Measurements from ENCODE around the gene CCL16. TPM values are rescaled to one million over a fixed set of nuclear protein-coding genes. Genes with fewer than 3 reads are reported as not detected.

CCL16 gene
- total RNA-seq, 5 donors from 2014 or later (not counting 1 experiment from before 2014, with no cell fraction given): not detected

GRCh38 chr17:35927714-35928113 lies 53.6 kb downstream of the CCL16 start:
- H3K9me3 Mint-ChIP-seq: no peaks in the 10 kb centered on the region
- Histone ChIP-seq H3K27me3 (replicated peaks in 1 of 2; ENCODE audit: control insufficient read depth in 2 of 2, extremely low read depth in 1 of 2, insufficient read depth in 2 of 2, low read length in 1 of 2) (peaks cover 0 to 4% of the 10 kb centered on the region in 2 experiments), H3K36me3 (ENCODE audit: control insufficient read depth in 2 of 2, extremely low read depth in 1 of 2, insufficient read depth in 1 of 2, low read length in 1 of 2) (no peaks in the 10 kb centered on the region), H3K4me3 (ENCODE audit: control insufficient read depth in 1 of 2, extremely low read depth in 1 of 2, low read length in 1 of 2) (no peak overlapping the region), H3K27ac (ENCODE audit: low read length) (no peak overlapping the region), H3K9me3 (no peaks in the 10 kb centered on the region), H3K4me1 (ENCODE audit: control insufficient read depth in 1 of 2, extremely low read depth in 1 of 2, insufficient read depth in 2 of 2, low read length in 2 of 2) (peaks cover 9 to 24% of the 10 kb centered on the region in 2 experiments)
- H3K36me3 Mint-ChIP-seq: no peaks in the 10 kb centered on the region
- POLR2A ChIA-PET: no interaction called here
- peaks cover 12 to 17% (median 16%) of the 10 kb centered on the region in 3 donors for H3K4me1 Mint-ChIP-seq
- ATAC-seq (replicated peaks in 1 of 4): no peak
- H3K4me3 Mint-ChIP-seq: no peak overlapping the region
- CTCF ChIA-PET: no interaction called here
- no peaks in the 10 kb centered on the region for H3K27me3 Mint-ChIP-seq
- no peak overlapping the region for H3K27ac Mint-ChIP-seq
- DNase-seq: no peak

Other genes starting within 250 kb of the CCL16 start
- under 1 TPM; 0.38 to 0.56 (median 0.39) TPM for gene RASL10B, start 249.9 kb downstream of the CCL16 start, total RNA-seq
- gene GAS2L2, start 228.3 kb downstream of the CCL16 start, total RNA-seq: under 1 TPM in 4 of 5 donors, not detected in 1; 0.07 to 0.26 (median 0.21) TPM
- not detected for gene C17orf50, start 220.6 kb downstream of the CCL16 start, total RNA-seq
- 10 to 100 TPM in 2 of 5 donors, 1 to 10 TPM in 3; 3.4 to 11.4 (median 6.9) TPM for gene MMP28, start 185.9 kb downstream of the CCL16 start, total RNA-seq
- 100 to 1,000 TPM; 186 to 228 (median 201) TPM for gene TAF15, start 172.0 kb downstream of the CCL16 start, total RNA-seq
- gene HEATR9, start 112.6 kb downstream of the CCL16 start, total RNA-seq: 1 to 10 TPM in 4 of 5 donors, under 1 TPM in 1; 0.90 to 4.1 (median 1.5) TPM
- 100 to 1,000 TPM; 124 to 557 (median 298) TPM for gene CCL5, start 101.1 kb downstream of the CCL16 start, total RNA-seq
- 1 to 10 TPM in 2 of 5 donors, under 1 TPM in 3; 0.40 to 1.5 (median 0.83) TPM for gene RDM1, start 50.7 kb downstream of the CCL16 start, total RNA-seq
- not detected for gene LYZL6, start 37.8 kb downstream of the CCL16 start, total RNA-seq
- gene CCL14, start 5.2 kb upstream of the CCL16 start, total RNA-seq: not detected
- not detected for gene CCL15, start 20.1 kb upstream of the CCL16 start, total RNA-seq
- gene CCL23, start 36.5 kb upstream of the CCL16 start, total RNA-seq: not detected
- gene CCL18, start 82.8 kb upstream of the CCL16 start, total RNA-seq: not detected
- gene CCL3, start 108.6 kb upstream of the CCL16 start, total RNA-seq: 1 to 10 TPM; 2.0 to 6.0 (median 4.8) TPM
- 10 to 100 TPM in 3 of 5 donors, 1 to 10 TPM in 2; 6.2 to 20.4 (median 16.1) TPM for gene CCL4, start 122.3 kb upstream of the CCL16 start, total RNA-seq
- gene TBC1D3B, start 195.1 kb upstream of the CCL16 start, total RNA-seq: 10 to 100 TPM in 4 of 5 donors, 1 to 10 TPM in 1; 6.1 to 13.7 (median 12.2) TPM
- gene CCL3L1, start 215.3 kb upstream of the CCL16 start, total RNA-seq: 1 to 10 TPM; 1.1 to 7.5 (median 1.4) TPM
- gene CCL4L2, start 229.6 kb upstream of the CCL16 start, total RNA-seq: 10 to 100 TPM in 1 of 5 donors, 1 to 10 TPM in 4; 1.1 to 12.6 (median 2.2) TPM

Data from T-cell (primary cell).